ENCODE results near the gene SH2D1B. TPM values are rescaled to one million over a fixed set of nuclear protein-coding genes. Genes with fewer than 3 reads are reported as not detected.

Gene SH2D1B
- total and polyA plus RNA-seq, 12 donors = 0.09 to 0.60 (median 0.15) TPM; not detected in 7

GRCh38 chr1:162367073-162367472, 44.9 kb downstream of the SH2D1B start:
- H3K4me3 ChIP-seq = peak overlapping the region in 8 of 10 donors; percentile 21 to 60 (median 34)
- no peaks in the 10 kb centered on the region for H3K27me3 ChIP-seq
- no peaks in the 10 kb centered on the region for H3K9me3 ChIP-seq
- H3K4me1 ChIP-seq = peaks cover 0 to 1% (median 0%) of the 10 kb centered on the region in 9 donors
- TF ChIP-seq CTCF (IDR thresholded peaks at IDR 0.05) = no peak
- peaks cover 0 to 24% (median 0%) of the 10 kb centered on the region in 9 donors for H3K36me3 ChIP-seq
- DNase-seq (peak; percentile 9 to 26), ATAC-seq (peak in 3 of 8 donors; percentile 53 to 82 (median 69))
- no peak overlapping the region for H3K27ac ChIP-seq
- intact Hi-C loops (cut with DNase I) = no loop called here
- WGBS, 2 donors = 71% methylated on average over 36 of the region's 36 CpGs

GRCh38 chr1:162366671-162367070, 45.3 kb downstream of the SH2D1B start:
- no peak for DNase-seq
- Histone ChIP-seq H3K27ac (no peak overlapping the region), H3K27me3 (no peaks in the 10 kb centered on the region), H3K9me3 (no peaks in the 10 kb centered on the region), H3K4me1 (no peaks in the 10 kb centered on the region), H3K36me3 (peaks cover 0 to 24% (median 0%) of the 10 kb centered on the region in 9 donors), H3K4me3 (peak overlapping the region in 8 of 10 donors; percentile 21 to 60 (median 34))
- intact Hi-C loops (cut with DNase I) = no loop called here
- 73 to 84% methylated on average over 9 of the region's 9 CpGs for WGBS, 2 donors
- ATAC-seq = peak in 4 of 8 donors; percentile 16 to 45 (median 22)
- no peak for TF ChIP-seq CTCF (IDR thresholded peaks at IDR 0.05)

- Histone ChIP-seq H3K27me3 (no peaks in the 10 kb centered on the region), H3K4me3 (no peak overlapping the region), H3K27ac (no peak overlapping the region), H3K4me1 (no peaks in the 10 kb centered on the region), H3K36me3 (peaks cover 0 to 24% (median 0%) of the 10 kb centered on the region in 9 donors), H3K9me3 (no peaks in the 10 kb centered on the region)
- WGBS, 2 donors = 70 to 72% methylated on average over 4 of the region's 4 CpGs
- intact Hi-C loops (cut with DNase I) = no loop called here
- DNase-seq (no peak), ATAC-seq (no peak)
- no peak for TF ChIP-seq CTCF (IDR thresholded peaks at IDR 0.05)
These were observed 45.8 kb downstream of the SH2D1B start for GRCh38 chr1:162366149-162366548.

- no peak overlapping the region for H3K27ac ChIP-seq
- WGBS, 2 donors = 92 to 97% methylated on average over 10 of the region's 10 CpGs
- TF ChIP-seq CTCF (IDR thresholded peaks at IDR 0.05) = no peak
- no peaks in the 10 kb centered on the region for H3K9me3 ChIP-seq
- intact Hi-C loops (cut with DNase I) = no loop called here
- no peaks in the 10 kb centered on the region for H3K27me3 ChIP-seq
- ATAC-seq = no peak
- peaks cover 0 to 24% (median 0%) of the 10 kb centered on the region in 9 donors for H3K36me3 ChIP-seq
- DNase-seq = no peak
- H3K4me1 ChIP-seq = no peaks in the 10 kb centered on the region
- H3K4me3 ChIP-seq = no peak overlapping the region
These were observed 46.5 kb downstream of the SH2D1B start for GRCh38 chr1:162365284-162366020.

Measured in heart right ventricle (tissue), 16 donors.